HG03457 (cell line): ENCODE results near the gene CWF19L2.

ENCODE experiments used
- ATAC-seq: cut with Tn5 transposase; IDR thresholded peaks from one replicate; pipeline ENCODE4 v1.9.1; 2021; ENCODE audit warnings: moderate number of reproducible peaks; ENCODE audit not compliant: unreplicated experiment

CWF19L2 gene

DNA sequence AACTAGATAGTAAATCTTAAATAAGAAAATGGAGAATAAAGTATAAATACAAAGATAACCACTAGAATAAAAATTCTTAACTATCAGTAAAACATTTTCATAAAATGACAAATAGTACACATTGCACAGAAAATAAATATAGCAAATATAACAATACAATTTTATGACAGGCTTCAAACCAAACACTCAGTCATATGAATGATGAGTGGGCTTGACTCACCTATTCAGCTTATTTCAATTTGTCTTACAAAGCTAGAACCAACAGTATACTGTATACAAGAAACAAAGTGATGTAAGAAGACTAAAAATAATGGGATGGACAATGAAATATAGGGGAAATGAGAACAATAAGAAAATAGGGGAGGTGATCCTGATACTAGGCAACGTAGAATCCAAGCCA lies 141.2 kb downstream of the CWF19L2 start:
- no peak for ATAC-seq

DNA sequence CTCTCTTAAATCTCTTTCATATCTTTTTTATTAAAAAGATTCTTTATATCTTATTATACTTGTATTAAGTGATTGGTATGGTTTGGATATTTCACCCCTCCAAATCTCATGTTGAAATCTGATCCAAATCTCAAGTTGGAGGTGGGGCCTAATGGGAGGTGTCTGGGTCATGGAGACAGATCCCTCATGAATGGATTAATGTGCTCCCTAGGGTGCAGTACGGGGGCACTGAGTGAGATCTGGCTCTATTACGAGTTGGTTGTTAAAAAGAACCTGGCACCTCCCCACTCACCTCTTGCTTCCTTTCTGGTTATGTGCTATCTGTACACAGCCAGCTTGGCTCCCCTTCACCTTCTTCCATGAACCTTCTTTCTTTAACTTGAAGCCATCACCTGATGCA lies 149.6 kb downstream of the CWF19L2 start:
- ATAC-seq = no peak

- no peak for ATAC-seq
Observed at GRCh38 chr11:107301878-107302277, 155.7 kb downstream of the CWF19L2 start.

GRCh38 chr11:107293677-107294344 lies 163.8 kb downstream of the CWF19L2 start:
- ATAC-seq = no peak

- no peak for ATAC-seq
Observed at GRCh38 chr11:107282195-107282594, 175.4 kb downstream of the CWF19L2 start.
